ENCODE results near the gene PLB1. TPM values are rescaled to one million over a fixed set of nuclear protein-coding genes. Genes with fewer than 3 reads are reported as not detected.
A peak's percentile ranks its signal among the peaks of the same experiment; 100 is the strongest.
"Not testable (repeated sequence)": the region's sequence is repeated elsewhere in the genome, so short reads cannot be mapped to it uniquely, and the experiment has no call there.

PLB1 gene
- polyA plus RNA-seq, 3 donors from 2014 or later = 0.43 to 1.2 TPM; not detected in 1

- no peaks in the 10 kb centered on the region for H3K36me3 Mint-ChIP-seq
- peak overlapping the region in 1 of 6 donors; percentile 15 for H3K27ac Mint-ChIP-seq
- DNase-seq = no peak
- H3K4me1 Mint-ChIP-seq = peaks cover 0 to 6% of the 10 kb centered on the region in 2 donors
- peaks cover 5 to 8% (median 6%) of the 10 kb centered on the region in 3 donors for H3K27me3 Mint-ChIP-seq (ENCODE audit: low read depth in 3 of 3)
- H3K9me3 Mint-ChIP-seq = peaks cover 0 to 2% (median 0%) of the 10 kb centered on the region in 6 donors
- no peak overlapping the region for H3K4me3 Mint-ChIP-seq
Observed at GRCh38 chr2:28653892-28654662, 158.2 kb downstream of the PLB1 start.

- Mint-ChIP-seq H3K36me3 (no peaks in the 10 kb centered on the region), H3K27me3 (ENCODE audit: low read depth in 3 of 3) (peaks cover 5 to 8% (median 7%) of the 10 kb centered on the region in 3 donors), H3K4me1 (peaks cover 0 to 6% of the 10 kb centered on the region in 2 donors), H3K9me3 (peaks cover 0 to 2% (median 0%) of the 10 kb centered on the region in 6 donors), H3K27ac (peak overlapping the region in 1 of 6 donors; percentile 35), H3K4me3 (no peak overlapping the region)
- DNase-seq = no peak
Observed at GRCh38 chr2:28654663-28655320, 158.9 kb downstream of the PLB1 start.

GRCh38 chr2:28656937-28657615, 161.2 kb downstream of the PLB1 start:
- DNase-seq = no peak
- Mint-ChIP-seq H3K36me3 (no peaks in the 10 kb centered on the region), H3K9me3 (peaks cover 0 to 2% (median 0%) of the 10 kb centered on the region in 6 donors), H3K4me1 (peaks cover 0 to 6% of the 10 kb centered on the region in 2 donors), H3K4me3 (no peak overlapping the region), H3K27ac (peak overlapping the region in 2 of 6 donors; percentile 2 to 31), H3K27me3 (ENCODE audit: low read depth in 3 of 3) (peaks cover 5 to 7% (median 6%) of the 10 kb centered on the region in 3 donors)

GRCh38 chr2:28658369-28658768, 162.5 kb downstream of the PLB1 start:
- DNase-seq = no peak
- no peak overlapping the region for H3K27ac Mint-ChIP-seq

GRCh38 chr2:28659127-28659526, 163.3 kb downstream of the PLB1 start:
- H3K27me3 Mint-ChIP-seq (ENCODE audit: low read depth in 3 of 3) = peaks cover 5 to 7% (median 6%) of the 10 kb centered on the region in 3 donors
- no peaks in the 10 kb centered on the region for H3K36me3 Mint-ChIP-seq
- H3K9me3 Mint-ChIP-seq = peaks cover 0 to 2% (median 0%) of the 10 kb centered on the region in 6 donors
- no peak overlapping the region for H3K27ac Mint-ChIP-seq
- no peak for DNase-seq
- no peak overlapping the region for H3K4me3 Mint-ChIP-seq
- peaks cover 0 to 6% of the 10 kb centered on the region in 2 donors for H3K4me1 Mint-ChIP-seq

More at GRCh38 chr2:28658369-28658768, 162.5 kb downstream of the PLB1 start:
- no peaks in the 10 kb centered on the region for H3K36me3 Mint-ChIP-seq
- H3K9me3 Mint-ChIP-seq = peaks cover 0 to 2% (median 0%) of the 10 kb centered on the region in 6 donors
- H3K4me3 Mint-ChIP-seq = no peak overlapping the region
- H3K27me3 Mint-ChIP-seq (ENCODE audit: low read depth in 3 of 3) = peaks cover 5 to 7% (median 6%) of the 10 kb centered on the region in 3 donors
- peaks cover 0 to 6% of the 10 kb centered on the region in 2 donors for H3K4me1 Mint-ChIP-seq

- H3K4me1 Mint-ChIP-seq = peaks cover 0 to 6% of the 10 kb centered on the region in 2 donors
- peaks cover 2 to 6% (median 5%) of the 10 kb centered on the region in 3 donors for H3K27me3 Mint-ChIP-seq (ENCODE audit: low read depth in 3 of 3)
- DNase-seq = no peak
- H3K36me3 Mint-ChIP-seq = no peaks in the 10 kb centered on the region
- H3K27ac Mint-ChIP-seq = no peak overlapping the region
- H3K4me3 Mint-ChIP-seq = no peak overlapping the region
- H3K9me3 Mint-ChIP-seq = peaks cover 0 to 2% (median 0%) of the 10 kb centered on the region in 6 donors
Observed at GRCh38 chr2:28661589-28662001, 165.7 kb downstream of the PLB1 start.

GRCh38 chr2:28662044-28662443, 166.2 kb downstream of the PLB1 start:
- Mint-ChIP-seq H3K4me3 (no peak overlapping the region), H3K4me1 (peaks cover 0 to 6% of the 10 kb centered on the region in 2 donors), H3K36me3 (no peaks in the 10 kb centered on the region), H3K27me3 (ENCODE audit: low read depth in 3 of 3) (peaks cover 0 to 6% (median 5%) of the 10 kb centered on the region in 3 donors), H3K27ac (no peak overlapping the region), H3K9me3 (peaks cover 0 to 2% (median 0%) of the 10 kb centered on the region in 6 donors)
- DNase-seq = no peak

GRCh38 chr2:28662468-28663181, 166.8 kb downstream of the PLB1 start:
- Mint-ChIP-seq H3K27ac (no peak overlapping the region), H3K4me3 (no peak overlapping the region), H3K36me3 (no peaks in the 10 kb centered on the region), H3K4me1 (peaks cover 0 to under 1% of the 10 kb centered on the region in 2 donors), H3K27me3 (ENCODE audit: low read depth in 3 of 3) (peaks cover 0 to 4% (median 2%) of the 10 kb centered on the region in 3 donors), H3K9me3 (no peaks in the 10 kb centered on the region)
- DNase-seq = no peak

- Mint-ChIP-seq H3K36me3 (no peaks in the 10 kb centered on the region), H3K9me3 (no peaks in the 10 kb centered on the region), H3K27me3 (ENCODE audit: low read depth in 3 of 3) (peaks cover 0 to 4% (median 2%) of the 10 kb centered on the region in 3 donors), H3K4me3 (no peak overlapping the region), H3K4me1 (no peaks in the 10 kb centered on the region), H3K27ac (no peak overlapping the region)
- no peak for DNase-seq
Observed at GRCh38 chr2:28663359-28663758, 167.5 kb downstream of the PLB1 start.

- H3K36me3 Mint-ChIP-seq = no peaks in the 10 kb centered on the region
- DNase-seq = no peak
- no peak overlapping the region for H3K4me3 Mint-ChIP-seq
- H3K9me3 Mint-ChIP-seq = no peaks in the 10 kb centered on the region
- peak overlapping the region in 2 of 6 donors; percentile 19 to 51 for H3K27ac Mint-ChIP-seq
- no peaks in the 10 kb centered on the region for H3K4me1 Mint-ChIP-seq
- H3K27me3 Mint-ChIP-seq (ENCODE audit: low read depth in 3 of 3) = peaks cover 0 to 5% (median 0%) of the 10 kb centered on the region in 3 donors
Observed at GRCh38 chr2:28664120-28664842, 168.4 kb downstream of the PLB1 start.

GRCh38 chr2:28665041-28665704, 169.3 kb downstream of the PLB1 start:
- peak overlapping the region in 2 of 6 donors; percentile 19 to 51 for H3K27ac Mint-ChIP-seq
- H3K4me1 Mint-ChIP-seq = no peaks in the 10 kb centered on the region
- H3K36me3 Mint-ChIP-seq = no peaks in the 10 kb centered on the region
- no peaks in the 10 kb centered on the region for H3K9me3 Mint-ChIP-seq
- no peak for DNase-seq
- H3K27me3 Mint-ChIP-seq (ENCODE audit: low read depth in 3 of 3) = peaks cover 0 to 5% (median 0%) of the 10 kb centered on the region in 3 donors
- H3K4me3 Mint-ChIP-seq = no peak overlapping the region

- H3K27ac Mint-ChIP-seq = peak overlapping the region in 1 of 6 donors; percentile 20
- not testable (repeated sequence) for H3K4me1 Mint-ChIP-seq; H3K4me3 Mint-ChIP-seq; H3K27me3 Mint-ChIP-seq (ENCODE audit: low read depth in 3 of 3); H3K36me3 Mint-ChIP-seq; H3K9me3 Mint-ChIP-seq; DNase-seq
Observed at GRCh38 chr2:28665811-28666377, 170.0 kb downstream of the PLB1 start.
